Neural progenitor cell (in vitro differentiated cells): ENCODE measurements around the gene TAGLN. TPM values are rescaled to one million over a fixed set of nuclear protein-coding genes. Genes with fewer than 3 reads are reported as not detected.

Source experiments
- DNase-seq: peaks from one replicate; pipeline ENCODE4 v3.0.0-alpha.2; 2016; ENCODE audit warnings: low spot score
- H2AFZ ChIP-seq: fragments of 200-600 bp; sonication (generic); replicated peaks from 2 replicates; pipeline ENCODE4 v1.6.1; 2016; ENCODE audit warnings: antibody characterized with exemption
- H3F3A ChIP-seq: fragments of 200-600 bp; sonication (generic); 2 replicates; pipeline ENCODE4 v1.6.1; 2016; ENCODE audit warnings: antibody characterized with exemption, low read depth
- H3K27ac ChIP-seq: fragments of 200-600 bp; sonication (generic); 2 replicates; pipeline ENCODE4 v1.5.1; 2016; ENCODE audit warnings: mild to moderate bottlenecking
- H3K27me3 ChIP-seq: fragments of 200-600 bp; sonication (generic); 2 replicates; pipeline ENCODE4 v1.6.1; 2016; ENCODE audit warnings: mild to moderate bottlenecking, moderate library complexity
- H3K36me3 ChIP-seq: fragments of 200-600 bp; sonication (generic); 2 replicates; pipeline ENCODE4 v1.5.1; 2016
- H3K4me1 ChIP-seq: fragments of 200-600 bp; sonication (generic); 2 replicates; pipeline ENCODE4 v1.6.1; 2016; ENCODE audit warnings: mixed run types
- H3K4me2 ChIP-seq: fragments of 200-600 bp; sonication (generic); 2 replicates; pipeline ENCODE4 v1.6.1; 2016
- H3K4me3 ChIP-seq: fragments of 200-600 bp; sonication (generic); 2 replicates; pipeline ENCODE4 v1.5.1; 2016
- H3K79me2 ChIP-seq: fragments of 200-600 bp; sonication (generic); 2 replicates; pipeline ENCODE4 v1.6.1; 2016; ENCODE audit warnings: low read depth
- H3K9ac ChIP-seq: fragments of 200-600 bp; sonication (generic); 2 replicates; pipeline ENCODE4 v1.6.1; 2016
- H3K9me3 ChIP-seq: fragments of 200-600 bp; sonication (generic); 2 replicates; pipeline ENCODE4 v1.5.1; 2016; ENCODE audit warnings: low read depth
- H4K20me1 ChIP-seq: fragments of 200-600 bp; sonication (generic); 2 replicates; pipeline ENCODE4 v1.6.1; 2016; ENCODE audit warnings: low read depth
- H3K27ac Mint-ChIP-seq: 3 replicates; pipeline ENCODE4 v1.8.0; 2021; ENCODE audit warnings: mixed read lengths
- H3K27me3 Mint-ChIP-seq: 2 replicates; pipeline ENCODE4 v1.8.0; 2022; ENCODE audit warnings: low read depth, mild to moderate bottlenecking, inconsistent platforms, moderate library complexity, mixed read lengths; ENCODE audit not compliant: insufficient read depth
- H3K36me3 Mint-ChIP-seq: 3 replicates; pipeline ENCODE4 v1.8.0; 2021; ENCODE audit warnings: mixed read lengths
- H3K4me1 Mint-ChIP-seq: 3 replicates; pipeline ENCODE4 v1.8.0; 2021; ENCODE audit warnings: mixed read lengths
- H3K4me3 Mint-ChIP-seq: 3 replicates; pipeline ENCODE4 v1.8.0; 2021; ENCODE audit warnings: mild to moderate bottlenecking, moderate library complexity, mixed read lengths
- H3K9me3 Mint-ChIP-seq: 3 replicates; pipeline ENCODE4 v1.8.0; 2020; ENCODE audit warnings: mixed read lengths
- CTCF ChIP-seq: fragments of 200-600 bp; sonication (generic); IDR thresholded peaks from 2 replicates; pipeline ENCODE4 v1.5.1; 2017; ENCODE audit warnings: antibody characterized with exemption, mild to moderate bottlenecking
- EZH2 ChIP-seq: fragments of 200-600 bp; sonication (generic); IDR thresholded peaks from 2 replicates; pipeline ENCODE4 v1.6.1; 2017; ENCODE audit warnings: antibody characterized with exemption, mild to moderate bottlenecking, moderate library complexity
- EZH2phosphoT487 ChIP-seq: fragments of 200-600 bp; sonication (generic); IDR thresholded peaks from 2 replicates; pipeline ENCODE4 v1.6.1; 2017; ENCODE audit warnings: antibody characterized with exemption
- total RNA-seq: library from RNA; depleted of rRNA; stranded (reverse); fragments of >200 nt; gene quantifications from 2 replicates; pipeline ENCODE4 v1.2.3, GENCODE V29; 2015; ENCODE audit warnings: low replicate concordance

Gene TAGLN
- total RNA-seq, 1 donor from 2014 or later = 24.5 TPM

DNA sequence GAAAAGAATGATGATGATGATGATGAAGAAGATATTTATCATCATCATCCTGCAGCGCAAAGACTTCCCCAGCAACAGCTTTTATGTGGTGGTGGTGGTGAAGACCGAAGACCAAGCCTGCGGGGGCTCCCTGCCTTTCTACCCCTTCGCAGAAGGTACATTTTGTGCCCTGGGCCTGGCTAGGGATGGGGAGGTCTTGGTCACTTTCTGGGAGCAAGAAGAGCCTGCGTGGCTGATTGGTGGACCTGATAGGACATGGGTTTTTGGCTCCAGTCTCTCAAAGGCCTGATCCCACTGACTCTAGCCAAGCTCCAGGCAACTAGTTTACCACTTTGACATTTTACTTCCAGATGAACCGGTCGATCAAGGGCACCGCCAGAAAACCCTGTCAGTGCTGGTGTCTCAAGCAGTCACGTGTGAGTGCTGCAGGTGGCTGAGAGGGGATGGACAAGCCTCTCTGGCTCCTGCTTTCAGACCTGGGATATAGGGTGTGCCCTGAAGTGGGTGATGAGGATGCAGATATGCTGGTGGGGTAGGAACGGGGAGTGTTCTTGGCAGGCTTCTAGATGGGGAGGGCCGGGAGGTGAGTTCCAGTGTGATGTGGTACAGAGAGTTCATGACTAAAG is 15.3 kb upstream of the TAGLN start:
- TF ChIP-seq CTCF = no peak
- no peak for TF ChIP-seq EZH2phosphoT487
- TF ChIP-seq EZH2 = no peak
- H3K4me3 Mint-ChIP-seq = no peak overlapping the region
- no peak overlapping the region for H2AFZ ChIP-seq
- H3K4me1 Mint-ChIP-seq = peaks cover 14% of the 10 kb centered on the region
- no peaks in the 10 kb centered on the region for H4K20me1 ChIP-seq
- H3K9me3 Mint-ChIP-seq = no peaks in the 10 kb centered on the region
- DNase-seq = no peak
- H3K27me3 ChIP-seq = no peaks in the 10 kb centered on the region
- H3K79me2 ChIP-seq = peaks cover 4% of the 10 kb centered on the region
- no peaks in the 10 kb centered on the region for H3K36me3 ChIP-seq
- peaks cover 13% of the 10 kb centered on the region for H3F3A ChIP-seq
- H3K4me3 ChIP-seq = no peak overlapping the region
- H3K27ac Mint-ChIP-seq = no peak overlapping the region
- no peak overlapping the region for H3K4me2 ChIP-seq
- no peaks in the 10 kb centered on the region for H3K9me3 ChIP-seq
- H3K9ac ChIP-seq = no peak overlapping the region
- H3K27me3 Mint-ChIP-seq = peaks cover 2% of the 10 kb centered on the region
- peaks cover 11% of the 10 kb centered on the region for H3K4me1 ChIP-seq
- H3K36me3 Mint-ChIP-seq = peaks cover 4% of the 10 kb centered on the region
- H3K27ac ChIP-seq = no peak overlapping the region

DNA sequence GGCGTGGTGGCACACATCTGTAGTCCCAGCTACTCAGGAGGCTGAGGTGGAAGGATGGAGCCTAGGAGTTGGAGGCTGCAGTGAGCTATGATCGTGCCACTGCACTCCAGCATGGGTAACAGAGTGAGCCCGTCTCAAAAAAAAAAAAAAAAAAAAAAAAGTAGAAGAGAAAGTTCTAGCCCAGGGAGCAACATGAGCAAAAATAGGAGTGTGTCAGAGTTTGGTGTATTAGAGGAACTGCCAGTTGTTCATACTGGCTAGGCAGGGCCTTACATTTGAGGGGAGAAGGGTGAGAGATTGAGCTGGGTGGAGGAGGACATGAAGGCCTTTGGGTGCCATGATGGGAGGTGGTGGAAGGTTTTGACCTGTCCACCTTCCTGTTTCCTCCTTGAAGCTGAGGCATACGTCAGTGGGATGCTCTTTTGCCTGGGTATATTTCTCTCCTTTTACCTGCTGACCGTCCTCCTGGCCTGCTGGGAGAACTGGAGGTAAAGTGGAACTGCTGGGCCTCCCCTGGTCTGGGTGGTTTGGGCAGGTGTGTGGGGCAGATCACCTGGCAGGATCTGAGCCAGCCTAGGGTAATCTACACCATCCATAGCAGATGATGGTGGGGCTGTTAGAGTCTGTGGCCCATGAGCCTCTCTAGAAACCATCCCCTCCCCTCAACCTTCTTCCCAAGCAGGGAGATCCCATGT is 13.3 kb upstream of the TAGLN start:
- H3K9ac ChIP-seq = no peak overlapping the region
- no peaks in the 10 kb centered on the region for H3K27me3 ChIP-seq
- H3K9me3 ChIP-seq = no peaks in the 10 kb centered on the region
- H3K36me3 Mint-ChIP-seq = peaks cover 4% of the 10 kb centered on the region
- H3F3A ChIP-seq = no peaks in the 10 kb centered on the region
- H3K4me3 ChIP-seq = no peak overlapping the region
- H3K9me3 Mint-ChIP-seq = no peaks in the 10 kb centered on the region
- H3K27me3 Mint-ChIP-seq = peaks cover 2% of the 10 kb centered on the region
- H3K27ac Mint-ChIP-seq = no peak overlapping the region
- H3K4me1 ChIP-seq = peaks cover 2% of the 10 kb centered on the region
- DNase-seq = no peak
- TF ChIP-seq EZH2 (no peak), EZH2phosphoT487 (no peak), CTCF (no peak)
- no peak overlapping the region for H3K4me3 Mint-ChIP-seq
- no peaks in the 10 kb centered on the region for H4K20me1 ChIP-seq
- peaks cover 4% of the 10 kb centered on the region for H3K4me1 Mint-ChIP-seq
- H3K27ac ChIP-seq = no peak overlapping the region
- H3K36me3 ChIP-seq = no peaks in the 10 kb centered on the region
- H3K79me2 ChIP-seq = peaks cover under 1% of the 10 kb centered on the region
- no peak overlapping the region for H3K4me2 ChIP-seq
- H2AFZ ChIP-seq = no peak overlapping the region

DNA sequence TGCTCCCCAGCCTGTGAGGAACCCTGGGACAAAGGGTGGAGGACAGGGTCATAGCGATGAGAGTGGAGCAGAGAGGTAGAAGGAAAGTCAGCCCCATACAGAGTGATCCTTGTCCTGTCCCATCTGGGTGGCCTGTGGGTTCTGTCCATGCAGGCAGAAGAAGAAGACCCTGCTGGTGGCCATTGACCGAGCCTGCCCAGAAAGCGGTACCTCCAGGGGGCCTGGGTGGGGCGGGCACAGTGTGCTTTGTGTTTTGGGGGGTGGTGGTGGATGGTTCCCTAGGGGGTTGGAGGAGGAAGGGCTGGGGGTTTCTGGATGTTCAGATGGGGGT is 12.8 kb upstream of the TAGLN start:
- TF ChIP-seq CTCF (no peak), EZH2 (no peak), EZH2phosphoT487 (no peak)
- Mint-ChIP-seq H3K36me3 (peaks cover 4% of the 10 kb centered on the region), H3K27ac (no peak overlapping the region), H3K27me3 (peaks cover 2% of the 10 kb centered on the region), H3K4me3 (no peak overlapping the region), H3K4me1 (no peaks in the 10 kb centered on the region), H3K9me3 (no peaks in the 10 kb centered on the region)
- Histone ChIP-seq H3K79me2 (no peaks in the 10 kb centered on the region), H3K36me3 (no peaks in the 10 kb centered on the region), H3K4me3 (no peak overlapping the region), H2AFZ (no peak overlapping the region), H3K9ac (no peak overlapping the region), H3K9me3 (no peaks in the 10 kb centered on the region), H3K27me3 (no peaks in the 10 kb centered on the region), H3F3A (no peaks in the 10 kb centered on the region), H3K4me2 (no peak overlapping the region), H3K4me1 (no peaks in the 10 kb centered on the region), H4K20me1 (no peaks in the 10 kb centered on the region), H3K27ac (no peak overlapping the region)
- no peak for DNase-seq
